ENCODE measurements around the gene EML5.

EML5 gene

GRCh38 chr14:88682495-88683114 lies 110.1 kb downstream of the EML5 start:
- TF ChIP-seq CTCF (conservative IDR thresholded peaks at IDR 0.05), result no peak
- H3K27ac ChIP-seq, result no peak overlapping the region

GRCh38 chr14:88681755-88682494 lies 110.8 kb downstream of the EML5 start:
- TF ChIP-seq CTCF (conservative IDR thresholded peaks at IDR 0.05), result no peak
- H3K27ac ChIP-seq, result no peak overlapping the region

DNA sequence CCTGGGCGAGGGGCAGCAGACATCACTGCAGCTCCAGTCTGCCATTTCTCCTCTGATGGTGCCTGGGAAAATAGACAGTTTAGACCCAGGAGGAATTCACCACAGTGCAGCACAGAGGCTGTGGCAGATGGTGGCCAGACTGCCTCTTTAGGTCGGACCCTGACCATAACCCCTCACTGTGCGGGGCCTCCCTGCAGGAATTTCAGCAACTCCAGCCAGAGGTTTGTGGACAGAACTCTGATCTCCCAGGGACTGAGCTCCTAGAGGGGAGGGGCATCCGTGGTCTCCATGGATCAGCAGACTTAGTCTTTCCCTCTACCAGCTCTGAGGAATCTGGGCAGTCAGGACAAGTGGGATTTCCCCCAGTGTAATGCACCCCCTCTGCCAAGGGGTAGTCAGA lies 123.4 kb downstream of the EML5 start:
- TF ChIP-seq CTCF (conservative IDR thresholded peaks at IDR 0.05), result no peak

DNA sequence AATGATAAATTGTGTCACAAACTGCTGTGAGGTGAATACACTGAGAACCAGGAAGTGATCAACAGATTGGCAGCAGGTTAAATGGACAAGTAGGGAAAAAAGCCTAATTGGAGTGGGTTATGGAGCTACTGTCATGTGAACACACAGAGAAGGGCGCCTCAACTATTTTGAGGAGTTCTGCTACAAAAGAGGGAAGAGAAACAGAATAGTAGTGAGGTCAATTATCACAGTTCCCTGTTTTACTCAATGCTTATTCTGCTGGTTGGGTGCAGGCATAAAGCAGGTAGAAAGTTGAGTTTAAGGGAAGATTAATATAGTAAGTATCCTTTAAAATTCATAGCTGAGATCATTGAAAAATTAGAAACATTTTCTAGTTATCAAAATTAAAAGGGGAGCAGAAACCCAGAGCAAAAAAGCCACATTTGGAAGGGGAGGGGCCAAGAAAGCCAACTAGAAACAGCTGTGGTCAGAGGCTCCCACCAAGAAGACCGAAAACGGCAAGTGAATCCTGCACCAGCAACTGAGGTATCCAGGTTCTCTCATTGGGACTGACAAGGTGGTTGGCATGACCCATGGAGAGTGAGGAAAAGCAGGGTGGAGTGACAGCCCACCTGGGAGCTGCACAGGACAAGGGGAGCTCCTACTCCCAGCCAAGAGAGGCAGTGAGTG lies 124.2 kb downstream of the EML5 start:
- H3K27ac ChIP-seq, result no peak overlapping the region
- TF ChIP-seq CTCF (conservative IDR thresholded peaks at IDR 0.05), result no peak

More for the DNA sequence above, 123.4 kb downstream of the EML5 start:
- no peak overlapping the region for H3K27ac ChIP-seq

DNA sequence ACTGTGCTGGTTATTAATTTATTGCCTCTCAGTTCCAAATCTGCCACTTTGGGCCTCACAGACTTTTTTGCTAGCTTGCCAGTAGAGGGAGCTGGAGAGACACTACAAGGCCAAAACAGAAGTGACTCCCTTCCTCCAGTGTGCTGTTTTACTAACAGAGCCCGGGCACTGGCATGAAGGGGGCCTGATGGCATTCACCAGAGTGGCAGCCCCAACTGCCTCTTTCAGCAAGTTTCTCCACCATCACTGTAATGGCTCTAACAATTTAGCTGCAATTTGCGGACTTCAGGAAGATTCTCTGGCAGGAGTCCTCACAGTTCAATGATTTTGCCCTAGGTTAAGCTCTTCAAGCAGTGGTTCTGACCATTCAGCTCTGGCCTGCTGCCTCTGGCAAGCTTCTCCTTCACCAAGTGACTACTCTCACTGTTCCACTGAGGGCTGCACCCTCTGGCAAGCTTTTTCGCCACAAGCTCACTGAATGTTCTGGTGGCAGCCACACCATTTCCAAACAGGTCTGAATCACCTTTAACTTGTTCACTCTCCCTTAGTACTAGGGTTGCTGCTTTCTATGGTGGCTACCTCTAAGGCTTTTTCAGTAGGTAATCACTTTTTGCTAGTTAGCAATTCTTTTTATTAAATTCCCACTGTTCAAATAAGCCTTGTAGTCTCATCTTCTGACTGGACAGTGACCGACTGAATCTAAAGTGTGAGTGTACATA lies 125.0 kb downstream of the EML5 start:
- TF ChIP-seq CTCF (conservative IDR thresholded peaks at IDR 0.05), result peak; percentile 92
- no peak overlapping the region for H3K27ac ChIP-seq

GRCh38 chr14:88660056-88660455 lies 132.7 kb downstream of the EML5 start:
- TF ChIP-seq CTCF (conservative IDR thresholded peaks at IDR 0.05), result no peak
- no peak overlapping the region for H3K27ac ChIP-seq

DNA sequence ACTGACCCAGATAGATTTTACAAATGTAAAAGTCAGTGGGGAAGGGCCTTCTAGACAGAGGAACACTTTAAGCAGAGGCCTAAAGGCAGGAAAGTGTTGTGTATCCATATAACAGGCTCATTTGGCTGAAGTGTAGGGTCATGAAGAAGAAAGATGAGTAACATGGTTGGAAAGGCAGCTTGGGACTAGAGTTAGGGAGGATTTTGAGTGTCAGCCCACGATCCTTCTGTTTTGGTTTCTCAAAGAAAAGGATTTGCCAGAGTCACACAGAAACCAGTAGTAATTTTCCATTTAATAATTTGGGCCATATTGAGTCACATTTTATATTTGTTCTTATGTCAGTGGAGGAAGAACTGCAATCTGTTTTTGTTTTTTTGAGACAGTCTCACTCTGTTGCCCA lies 153.5 kb downstream of the EML5 start:
- no peak overlapping the region for H3K27ac ChIP-seq
- no peak for TF ChIP-seq CTCF (conservative IDR thresholded peaks at IDR 0.05)
